ENCODE data around the gene PODN.

Gene PODN

GRCh38 chr1:53066891-53067738 lies 5.1 kb downstream of the PODN start:
- TF ChIP-seq CTCF (IDR thresholded peaks at IDR 0.05; ENCODE audit: control insufficient read depth, insufficient read depth, low read depth, low read length, missing control alignments) = no peak
- no peak for DNase-seq (ENCODE audit: low read depth)
- no peak overlapping the region for H3K4me3 ChIP-seq (ENCODE audit: control insufficient read depth, low read depth, low read length)

- no peak for DNase-seq (ENCODE audit: low read depth)
- no peak for TF ChIP-seq CTCF (IDR thresholded peaks at IDR 0.05; ENCODE audit: control insufficient read depth, insufficient read depth, low read depth, low read length, missing control alignments)
- H3K4me3 ChIP-seq (ENCODE audit: control insufficient read depth, low read depth, low read length) = no peak overlapping the region
Measured at GRCh38 chr1:53067886-53068285, 5.9 kb downstream of the PODN start.

GRCh38 chr1:53068314-53069099 lies 6.5 kb downstream of the PODN start:
- no peak overlapping the region for H3K4me3 ChIP-seq (ENCODE audit: control insufficient read depth, low read depth, low read length)
- DNase-seq (ENCODE audit: low read depth) = no peak
- no peak for TF ChIP-seq CTCF (IDR thresholded peaks at IDR 0.05; ENCODE audit: control insufficient read depth, insufficient read depth, low read depth, low read length, missing control alignments)

DNA sequence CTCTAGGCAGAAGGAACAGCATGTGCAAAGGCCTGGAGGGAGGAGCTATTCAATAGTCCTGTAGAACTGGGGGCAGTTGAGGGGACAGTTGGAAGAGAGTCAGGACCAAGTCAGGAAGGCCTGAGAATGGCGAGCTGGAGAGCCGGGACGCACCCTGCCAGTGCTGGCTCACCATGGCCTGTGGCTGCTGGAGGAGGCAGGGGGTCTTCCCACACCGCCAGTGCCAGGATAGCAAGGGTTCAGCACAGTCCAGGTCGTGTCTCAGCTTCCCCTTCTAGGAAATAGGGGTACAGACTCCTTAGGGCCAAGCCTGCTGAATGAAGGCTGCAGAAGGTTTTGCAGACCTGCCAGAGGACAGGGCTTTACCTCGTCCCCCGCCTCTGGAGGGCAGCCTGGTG lies 7.3 kb downstream of the PODN start:
- H3K4me3 ChIP-seq (ENCODE audit: control insufficient read depth, low read depth, low read length) = no peak overlapping the region
- no peak for DNase-seq (ENCODE audit: low read depth)
- no peak for TF ChIP-seq CTCF (IDR thresholded peaks at IDR 0.05; ENCODE audit: control insufficient read depth, insufficient read depth, low read depth, low read length, missing control alignments)

DNA sequence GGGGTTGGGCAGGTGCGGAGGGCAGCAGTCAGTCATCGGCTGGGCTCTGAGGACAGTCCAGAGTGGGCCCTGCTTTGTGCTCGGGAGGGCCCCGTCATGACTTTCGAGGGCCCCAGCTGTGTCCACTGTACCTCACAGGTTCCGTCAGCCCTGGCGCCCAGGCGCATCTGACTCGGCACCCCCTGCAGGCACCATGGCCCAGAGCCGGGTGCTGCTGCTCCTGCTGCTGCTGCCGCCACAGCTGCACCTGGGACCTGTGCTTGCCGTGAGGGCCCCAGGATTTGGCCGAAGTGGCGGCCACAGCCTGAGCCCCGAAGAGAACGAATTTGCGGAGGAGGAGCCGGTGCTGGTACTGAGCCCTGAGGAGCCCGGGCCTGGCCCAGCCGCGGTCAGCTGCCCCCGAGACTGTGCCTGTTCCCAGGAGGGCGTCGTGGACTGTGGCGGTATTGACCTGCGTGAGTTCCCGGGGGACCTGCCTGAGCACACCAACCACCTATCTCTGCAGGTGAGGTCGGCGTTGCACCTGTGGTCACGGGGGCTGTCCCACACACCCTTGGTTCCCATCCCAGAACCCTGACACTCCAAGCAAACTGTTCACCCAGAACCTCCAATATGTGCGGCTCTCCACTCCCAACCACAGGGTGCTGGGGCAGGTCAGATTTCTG lies 7.8 kb downstream of the PODN start:
- no peak for TF ChIP-seq CTCF (IDR thresholded peaks at IDR 0.05; ENCODE audit: control insufficient read depth, insufficient read depth, low read depth, low read length, missing control alignments)
- no peak overlapping the region for H3K4me3 ChIP-seq (ENCODE audit: control insufficient read depth, low read depth, low read length)
- DNase-seq (ENCODE audit: low read depth) = no peak

DNA sequence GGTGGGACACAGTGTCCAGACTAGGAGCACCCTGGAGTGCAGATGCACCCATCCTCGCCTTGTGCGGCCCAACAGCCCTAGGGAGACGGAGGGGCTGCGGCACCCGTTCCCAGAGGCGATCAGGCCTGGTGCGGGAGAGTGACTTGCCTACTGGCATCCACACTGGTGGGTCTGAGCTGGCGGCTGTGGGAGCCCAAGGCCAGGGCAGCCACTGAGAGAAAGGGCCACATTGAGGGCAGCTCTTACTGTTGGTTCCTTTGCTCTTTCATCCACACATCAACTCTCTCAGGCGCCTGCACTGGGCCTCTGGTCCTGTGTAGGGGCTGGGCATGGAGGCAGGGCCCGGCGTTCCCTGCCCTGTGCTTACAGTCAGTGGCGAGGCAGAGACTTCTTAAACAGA lies 8.6 kb downstream of the PODN start:
- TF ChIP-seq CTCF (IDR thresholded peaks at IDR 0.05; ENCODE audit: control insufficient read depth, insufficient read depth, low read depth, low read length, missing control alignments) = no peak
- no peak overlapping the region for H3K4me3 ChIP-seq (ENCODE audit: control insufficient read depth, low read depth, low read length)
- no peak for DNase-seq (ENCODE audit: low read depth)
